ENCODE measurements around the gene DEFB110.

The DEFB110 gene

GRCh38 chr6:50030350-50030749 lies 8.6 kb upstream of the DEFB110 start:
- no peak for TF ChIP-seq CTCF (IDR thresholded peaks at IDR 0.05)

DNA sequence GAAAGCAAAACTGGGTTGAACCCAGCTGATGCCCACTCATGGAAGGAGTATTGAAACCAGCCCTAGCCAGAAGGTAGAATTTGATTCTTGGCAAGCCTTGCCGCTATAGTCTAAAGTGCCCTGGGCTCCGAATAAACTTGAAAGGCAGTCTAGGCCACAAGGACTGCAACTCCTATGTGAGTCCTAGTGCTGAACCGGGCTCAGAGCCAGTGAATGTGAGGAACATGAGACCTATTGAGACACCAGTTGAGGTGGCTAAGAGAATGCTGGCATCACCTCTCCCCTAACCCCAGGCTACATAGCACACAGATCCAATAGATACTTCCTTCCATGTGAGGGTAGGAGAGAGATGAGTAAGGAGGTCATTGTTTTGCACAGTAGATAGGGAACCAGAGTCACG lies 3.5 kb upstream of the DEFB110 start:
- TF ChIP-seq CTCF (IDR thresholded peaks at IDR 0.05), result no peak

DNA sequence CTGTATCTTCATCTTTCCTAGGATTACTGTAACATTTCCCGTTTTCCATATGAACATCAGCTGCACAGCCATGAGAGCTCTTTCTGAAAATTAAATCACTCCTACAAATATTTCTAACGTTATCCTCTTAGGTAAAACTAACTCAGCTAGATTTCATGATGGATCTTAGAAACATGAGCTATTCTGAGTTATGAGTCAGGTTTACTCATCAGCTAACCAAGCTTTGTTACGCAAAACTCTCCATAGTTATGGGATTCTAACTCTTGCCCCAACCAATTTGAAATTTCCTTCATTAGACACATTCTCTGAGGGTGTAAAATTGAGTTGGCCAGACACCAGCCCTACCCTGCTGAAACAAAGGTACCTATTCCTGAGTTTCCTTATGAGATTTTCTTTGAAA lies 14.0 kb downstream of the DEFB110 start:
- no peak for TF ChIP-seq CTCF (IDR thresholded peaks at IDR 0.05)

DNA sequence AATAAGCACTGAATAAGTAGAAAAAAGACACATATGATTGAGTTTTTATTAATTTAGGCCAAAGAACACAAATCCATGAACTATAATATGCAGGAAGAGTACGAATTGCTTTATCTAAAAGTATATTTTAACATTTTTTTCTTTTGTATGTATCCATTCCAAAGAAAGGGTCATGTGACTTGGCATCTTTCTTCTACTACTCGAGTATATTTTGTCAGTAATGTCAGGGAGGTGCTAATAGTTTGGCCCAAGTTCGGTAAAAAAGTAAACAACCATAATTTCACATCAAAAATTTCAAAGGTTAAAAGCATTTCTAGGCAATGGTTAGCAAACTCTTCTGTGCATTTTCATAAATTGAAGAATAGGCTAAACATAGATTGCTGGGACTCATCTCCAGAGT lies 18.7 kb downstream of the DEFB110 start:
- no peak for TF ChIP-seq CTCF (IDR thresholded peaks at IDR 0.05)

DNA sequence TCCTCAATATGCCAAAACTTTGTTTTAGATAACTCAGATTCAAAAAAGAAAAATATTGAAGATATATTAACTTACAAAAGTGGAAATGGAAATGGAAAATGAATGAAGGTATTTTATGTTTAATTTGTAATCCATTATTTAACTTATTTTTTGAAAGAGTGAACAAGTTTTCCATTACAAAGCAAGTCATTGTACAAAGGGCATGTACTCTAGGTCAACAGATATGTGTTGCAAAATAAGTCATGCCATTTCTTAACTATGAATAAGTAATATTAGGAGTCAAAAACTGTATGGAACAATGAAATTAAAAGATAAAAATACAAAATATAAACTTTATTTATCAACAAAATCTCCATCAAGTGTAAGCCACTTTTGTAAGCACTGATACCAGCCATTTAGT lies 26.5 kb downstream of the DEFB110 start:
- no peak for TF ChIP-seq CTCF (IDR thresholded peaks at IDR 0.05)

DNA sequence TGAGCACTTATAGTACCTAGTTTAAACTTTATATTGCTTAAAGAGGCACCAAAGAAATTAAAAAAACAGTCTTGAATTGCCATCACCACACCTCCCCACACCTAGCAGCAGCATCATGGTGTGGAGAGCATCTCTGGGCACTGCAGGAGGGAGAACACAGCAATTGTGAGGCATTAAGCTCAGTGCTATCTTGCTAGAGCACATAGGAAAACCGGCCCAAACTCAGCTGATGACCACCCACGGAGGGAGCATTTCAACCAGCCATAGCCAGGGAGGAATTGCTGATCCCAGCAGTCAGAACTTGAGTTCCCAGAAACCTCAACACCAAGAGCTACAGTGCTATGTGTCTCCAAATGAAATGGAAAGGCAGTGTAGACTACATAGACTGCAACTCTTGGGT lies 32.9 kb downstream of the DEFB110 start:
- no peak for TF ChIP-seq CTCF (IDR thresholded peaks at IDR 0.05)

DNA sequence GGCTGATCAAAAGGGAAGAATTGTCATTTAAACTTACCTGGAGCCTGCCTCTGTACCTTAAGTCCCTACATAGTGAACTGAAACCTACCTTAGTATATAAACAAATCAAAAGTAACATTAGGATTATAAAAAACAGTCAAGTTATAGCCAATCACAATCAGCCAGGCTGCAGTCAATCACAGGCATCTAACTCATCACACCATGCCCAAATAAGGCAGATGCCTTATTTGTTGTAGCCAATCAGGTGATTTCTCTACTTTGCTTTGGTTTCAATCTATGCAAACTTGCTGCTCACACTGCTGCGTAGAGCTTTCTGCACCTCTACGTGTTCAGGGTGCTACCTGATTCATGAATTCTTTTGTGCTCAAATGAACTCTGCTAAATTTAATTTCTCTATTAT lies 34.0 kb downstream of the DEFB110 start:
- no peak for TF ChIP-seq CTCF (IDR thresholded peaks at IDR 0.05)

- TF ChIP-seq CTCF (IDR thresholded peaks at IDR 0.05), result no peak
Measured at GRCh38 chr6:49986551-49986950, 35.2 kb downstream of the DEFB110 start.
